ENCODE measurements around the gene RPS19BP1. TPM values are rescaled to one million over a fixed set of nuclear protein-coding genes. Genes with fewer than 3 reads are reported as not detected.

RPS19BP1 gene
- total RNA-seq, 1 experiment from 2014 or later: 97.2 TPM

GRCh38 chr22:39504071-39504470, 28.5 kb downstream of the RPS19BP1 start:
- no peak for DNase-seq (ENCODE audit: low spot score)
- no peak overlapping the region for H3K27ac ChIP-seq (ENCODE audit: low read depth, low read length, poor library complexity, severe bottlenecking)
- ChIA-PET POLR2A (ENCODE audit: low non-redundant PET) (interaction anchor here (0.6 kb wide), 1 partner anchor 20 kb away, joined by 4 read pairs; no protein-coding TSS in a partner anchor), CTCF (no interaction called here)
- BruUV-seq (replicated peaks): no TSS peak
- H3K9me3 ChIP-seq (ENCODE audit: low read depth, low read length, poor library complexity, severe bottlenecking): no peaks in the 10 kb centered on the region
- intact Hi-C loops (cut with micrococcal nuclease; ENCODE audit: unreplicated experiment): no loop called here
- no peak for TF ChIP-seq CTCF (conservative IDR thresholded peaks at IDR 0.05; ENCODE audit: low read depth, low read length)
- TF ChIP-seq EZH2 (IDR thresholded peaks at IDR 0.05; ENCODE audit: borderline replicate concordance, low read depth, low read length, poor library complexity, severe bottlenecking): no peak
- H3K36me3 ChIP-seq (ENCODE audit: insufficient read depth, low read length, poor library complexity, severe bottlenecking): peaks cover 44% of the 10 kb centered on the region
- no peak overlapping the region for H3K4me3 ChIP-seq (ENCODE audit: low read depth, low read length, poor library complexity, severe bottlenecking)
- peaks cover 21% of the 10 kb centered on the region for H3K4me1 ChIP-seq (ENCODE audit: insufficient read depth, low read length, poor library complexity, severe bottlenecking)
- H3K27me3 ChIP-seq (replicated peaks; ENCODE audit: insufficient read depth, low read depth, low read length, poor library complexity): no peaks in the 10 kb centered on the region

GRCh38 chr22:39503630-39504029, 28.9 kb downstream of the RPS19BP1 start:
- no peak for DNase-seq (ENCODE audit: low spot score)
- no peak for TF ChIP-seq CTCF (conservative IDR thresholded peaks at IDR 0.05; ENCODE audit: low read depth, low read length)
- TF ChIP-seq EZH2 (IDR thresholded peaks at IDR 0.05; ENCODE audit: borderline replicate concordance, low read depth, low read length, poor library complexity, severe bottlenecking): no peak
- no peaks in the 10 kb centered on the region for H3K9me3 ChIP-seq (ENCODE audit: low read depth, low read length, poor library complexity, severe bottlenecking)
- H3K4me3 ChIP-seq (ENCODE audit: low read depth, low read length, poor library complexity, severe bottlenecking): peak overlapping the region; percentile 82
- peaks cover 22% of the 10 kb centered on the region for H3K4me1 ChIP-seq (ENCODE audit: insufficient read depth, low read length, poor library complexity, severe bottlenecking)
- peak overlapping the region; percentile 69 for H3K27ac ChIP-seq (ENCODE audit: low read depth, low read length, poor library complexity, severe bottlenecking)
- H3K36me3 ChIP-seq (ENCODE audit: insufficient read depth, low read length, poor library complexity, severe bottlenecking): peaks cover 43% of the 10 kb centered on the region
- ChIA-PET POLR2A (ENCODE audit: low non-redundant PET) (no interaction called here), CTCF (no interaction called here)
- H3K27me3 ChIP-seq (replicated peaks; ENCODE audit: insufficient read depth, low read depth, low read length, poor library complexity): no peaks in the 10 kb centered on the region
- intact Hi-C loops (cut with micrococcal nuclease; ENCODE audit: unreplicated experiment): no loop called here
- BruUV-seq (replicated peaks): no TSS peak

GRCh38 chr22:39502789-39503409, 29.6 kb downstream of the RPS19BP1 start:
- TSS peak; percentile 55 for BruUV-seq (replicated peaks)
- H3K27me3 ChIP-seq (replicated peaks; ENCODE audit: insufficient read depth, low read depth, low read length, poor library complexity): no peaks in the 10 kb centered on the region
- peaks cover 27% of the 10 kb centered on the region for H3K4me1 ChIP-seq (ENCODE audit: insufficient read depth, low read length, poor library complexity, severe bottlenecking)
- intact Hi-C loops (cut with micrococcal nuclease; ENCODE audit: unreplicated experiment): loop anchor here (1.0 kb wide), 1 partner anchor 17 kb away; the partner anchor contains the start of gene ATF4
- ChIA-PET POLR2A (ENCODE audit: low non-redundant PET) (no interaction called here), CTCF (no interaction called here)
- H3K4me3 ChIP-seq (ENCODE audit: low read depth, low read length, poor library complexity, severe bottlenecking): peak overlapping the region; percentile 82
- peak overlapping the region; percentile 69 for H3K27ac ChIP-seq (ENCODE audit: low read depth, low read length, poor library complexity, severe bottlenecking)
- TF ChIP-seq CTCF (conservative IDR thresholded peaks at IDR 0.05; ENCODE audit: low read depth, low read length) (no peak), EZH2 (IDR thresholded peaks at IDR 0.05; ENCODE audit: borderline replicate concordance, low read depth, low read length, poor library complexity, severe bottlenecking) (no peak)
- no peak for DNase-seq (ENCODE audit: low spot score)
- H3K36me3 ChIP-seq (ENCODE audit: insufficient read depth, low read length, poor library complexity, severe bottlenecking): peaks cover 35% of the 10 kb centered on the region
- no peaks in the 10 kb centered on the region for H3K9me3 ChIP-seq (ENCODE audit: low read depth, low read length, poor library complexity, severe bottlenecking)
